Measurements from ENCODE around the gene LRRC70.

Gene LRRC70

DNA sequence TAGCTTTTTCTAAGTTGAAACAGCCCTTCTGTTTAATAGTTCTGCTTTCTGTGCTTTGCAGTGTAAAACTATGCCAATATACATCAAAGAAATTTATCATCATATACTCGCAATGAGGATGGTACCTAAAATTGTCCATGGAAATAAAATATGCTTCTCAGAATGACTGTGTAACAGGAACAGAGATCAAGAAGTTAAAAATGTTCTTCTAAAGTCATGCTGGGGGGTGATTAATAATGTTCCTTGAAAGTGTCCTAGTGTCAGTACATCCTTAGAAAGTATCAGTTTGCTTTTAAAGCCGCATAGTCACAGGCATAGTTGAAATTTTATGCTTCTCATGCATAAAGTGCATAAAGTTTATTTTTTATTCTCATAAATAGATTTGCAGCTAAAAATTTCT lies 4.0 kb upstream of the LRRC70 start:
- Histone ChIP-seq H3K27ac (ENCODE audit: low read depth, low read length) (no peak overlapping the region), H3K9ac (ENCODE audit: low read length) (no peak overlapping the region), H3K9me2 (replicated peaks; ENCODE audit: insufficient read depth, low read length) (no peaks in the 10 kb centered on the region), H3K79me2 (ENCODE audit: insufficient read depth, low read length) (no peaks in the 10 kb centered on the region), H2AFZ (ENCODE audit: low read depth, low read length, severe bottlenecking) (no peak overlapping the region), H3K27me3 (ENCODE audit: low read length) (no peaks in the 10 kb centered on the region), H3K9me3 (ENCODE audit: insufficient read depth, low read length) (no peaks in the 10 kb centered on the region), H4K20me1 (ENCODE audit: low read depth, low read length) (no peaks in the 10 kb centered on the region), H3K4me3 (ENCODE audit: insufficient read depth, low read length, poor library complexity, severe bottlenecking) (no peak overlapping the region), H3F3A (ENCODE audit: insufficient read depth) (no peaks in the 10 kb centered on the region), H3K4me2 (ENCODE audit: low read depth, low read length, poor library complexity, severe bottlenecking) (no peak overlapping the region), H3K36me3 (ENCODE audit: low read length) (no peaks in the 10 kb centered on the region)
- no peak for TF ChIP-seq EZH2phosphoT487 (conservative IDR thresholded peaks at IDR 0.05; ENCODE audit: low read length)
- TF ChIP-seq, protein P1, sequence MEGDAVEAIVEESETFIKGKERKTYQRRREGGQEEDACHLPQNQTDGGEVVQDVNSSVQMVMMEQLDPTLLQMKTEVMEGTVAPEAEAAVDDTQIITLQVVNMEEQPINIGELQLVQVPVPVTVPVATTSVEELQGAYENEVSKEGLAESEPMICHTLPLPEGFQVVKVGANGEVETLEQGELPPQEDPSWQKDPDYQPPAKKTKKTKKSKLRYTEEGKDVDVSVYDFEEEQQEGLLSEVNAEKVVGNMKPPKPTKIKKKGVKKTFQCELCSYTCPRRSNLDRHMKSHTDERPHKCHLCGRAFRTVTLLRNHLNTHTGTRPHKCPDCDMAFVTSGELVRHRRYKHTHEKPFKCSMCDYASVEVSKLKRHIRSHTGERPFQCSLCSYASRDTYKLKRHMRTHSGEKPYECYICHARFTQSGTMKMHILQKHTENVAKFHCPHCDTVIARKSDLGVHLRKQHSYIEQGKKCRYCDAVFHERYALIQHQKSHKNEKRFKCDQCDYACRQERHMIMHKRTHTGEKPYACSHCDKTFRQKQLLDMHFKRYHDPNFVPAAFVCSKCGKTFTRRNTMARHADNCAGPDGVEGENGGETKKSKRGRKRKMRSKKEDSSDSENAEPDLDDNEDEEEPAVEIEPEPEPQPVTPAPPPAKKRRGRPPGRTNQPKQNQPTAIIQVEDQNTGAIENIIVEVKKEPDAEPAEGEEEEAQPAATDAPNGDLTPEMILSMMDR (IDR thresholded peaks at IDR 0.05; ENCODE audit: insufficient read depth, low read length, poor library complexity, severe bottlenecking), result no peak

DNA sequence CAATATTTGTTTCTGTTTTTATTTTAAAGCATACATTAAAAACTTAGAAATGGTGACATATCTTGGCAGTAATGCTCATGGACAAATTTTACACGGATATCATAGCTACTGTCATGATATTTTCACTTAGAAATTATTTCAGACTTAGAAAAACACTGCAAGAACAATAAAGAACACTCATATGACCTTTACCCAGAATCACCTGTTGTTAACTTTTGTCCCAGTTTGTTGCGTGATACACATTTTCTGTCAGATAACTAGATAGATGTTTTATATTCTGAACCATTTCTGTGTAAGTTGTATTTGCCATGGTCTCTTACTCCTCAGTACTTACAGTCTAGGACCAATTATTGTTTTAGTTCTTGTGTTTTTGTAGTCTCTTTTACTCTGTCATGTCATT lies 3.6 kb upstream of the LRRC70 start:
- no peak overlapping the region for H3K27ac ChIP-seq (ENCODE audit: low read depth, low read length)
- no peaks in the 10 kb centered on the region for H3K27me3 ChIP-seq (ENCODE audit: low read length)
- no peak overlapping the region for H2AFZ ChIP-seq (ENCODE audit: low read depth, low read length, severe bottlenecking)
- no peaks in the 10 kb centered on the region for H3K9me2 ChIP-seq (replicated peaks; ENCODE audit: insufficient read depth, low read length)
- TF ChIP-seq, protein P1 (IDR thresholded peaks at IDR 0.05; ENCODE audit: insufficient read depth, low read length, poor library complexity, severe bottlenecking), result no peak
- no peak for TF ChIP-seq EZH2phosphoT487 (conservative IDR thresholded peaks at IDR 0.05; ENCODE audit: low read length)
- no peaks in the 10 kb centered on the region for H3K79me2 ChIP-seq (ENCODE audit: insufficient read depth, low read length)
- H3F3A ChIP-seq (ENCODE audit: insufficient read depth), result no peaks in the 10 kb centered on the region
- H3K36me3 ChIP-seq (ENCODE audit: low read length), result no peaks in the 10 kb centered on the region
- no peak overlapping the region for H3K9ac ChIP-seq (ENCODE audit: low read length)
- no peaks in the 10 kb centered on the region for H4K20me1 ChIP-seq (ENCODE audit: low read depth, low read length)
- no peaks in the 10 kb centered on the region for H3K9me3 ChIP-seq (ENCODE audit: insufficient read depth, low read length)
- H3K4me2 ChIP-seq (ENCODE audit: low read depth, low read length, poor library complexity, severe bottlenecking), result no peak overlapping the region
- H3K4me3 ChIP-seq (ENCODE audit: insufficient read depth, low read length, poor library complexity, severe bottlenecking), result no peak overlapping the region

- H4K20me1 ChIP-seq (ENCODE audit: low read depth, low read length), result no peaks in the 10 kb centered on the region
- TF ChIP-seq EZH2phosphoT487 (conservative IDR thresholded peaks at IDR 0.05; ENCODE audit: low read length), result no peak
- TF ChIP-seq, protein P1 (IDR thresholded peaks at IDR 0.05; ENCODE audit: insufficient read depth, low read length, poor library complexity, severe bottlenecking), result no peak
- H3K27ac ChIP-seq (ENCODE audit: low read depth, low read length), result no peak overlapping the region
- H3K9me2 ChIP-seq (replicated peaks; ENCODE audit: insufficient read depth, low read length), result no peaks in the 10 kb centered on the region
- H3K27me3 ChIP-seq (ENCODE audit: low read length), result no peaks in the 10 kb centered on the region
- no peak overlapping the region for H3K4me3 ChIP-seq (ENCODE audit: insufficient read depth, low read length, poor library complexity, severe bottlenecking)
- no peaks in the 10 kb centered on the region for H3K36me3 ChIP-seq (ENCODE audit: low read length)
- no peak overlapping the region for H2AFZ ChIP-seq (ENCODE audit: low read depth, low read length, severe bottlenecking)
- H3K79me2 ChIP-seq (ENCODE audit: insufficient read depth, low read length), result no peaks in the 10 kb centered on the region
- no peak overlapping the region for H3K9ac ChIP-seq (ENCODE audit: low read length)
- no peak overlapping the region for H3K4me2 ChIP-seq (ENCODE audit: low read depth, low read length, poor library complexity, severe bottlenecking)
- no peaks in the 10 kb centered on the region for H3K9me3 ChIP-seq (ENCODE audit: insufficient read depth, low read length)
- no peaks in the 10 kb centered on the region for H3F3A ChIP-seq (ENCODE audit: insufficient read depth)
Measured at GRCh38 chr5:62575489-62575888, 3.1 kb upstream of the LRRC70 start.
